ENCODE measurements around the gene TMEM245.
"Not testable (repeated sequence)": the region's sequence is repeated elsewhere in the genome, so short reads cannot be mapped to it uniquely, and the experiment has no call there.

TMEM245 gene

GRCh38 chr9:108972626-108973209 lies 147.0 kb downstream of the TMEM245 start:
- DNase-seq (ENCODE audit: insufficient read length, low spot score) (no peak), FAIRE-seq (peak; percentile 41)
- no peak for TF ChIP-seq POLR2A (IDR thresholded peaks at IDR 0.05; ENCODE audit: low read depth, low read length)

GRCh38 chr9:108972186-108972585 lies 147.6 kb downstream of the TMEM245 start:
- FAIRE-seq (peak; percentile 62), DNase-seq (ENCODE audit: insufficient read length, low spot score) (no peak)
- TF ChIP-seq POLR2A (IDR thresholded peaks at IDR 0.05; ENCODE audit: low read depth, low read length): no peak

- DNase-seq (ENCODE audit: insufficient read length, low spot score): not testable (repeated sequence)
- peak; percentile 27 for FAIRE-seq
Measured at GRCh38 chr9:108971392-108971791, 148.4 kb downstream of the TMEM245 start.

GRCh38 chr9:108967916-108968315 lies 151.8 kb downstream of the TMEM245 start:
- DNase-seq (ENCODE audit: insufficient read length, low spot score): no peak
- FAIRE-seq: peak; percentile 53
- TF ChIP-seq POLR2A (IDR thresholded peaks at IDR 0.05; ENCODE audit: low read depth, low read length): no peak

All from H54 (cell line).